ENCODE measurements around the gene TRPC4AP.

DNA sequence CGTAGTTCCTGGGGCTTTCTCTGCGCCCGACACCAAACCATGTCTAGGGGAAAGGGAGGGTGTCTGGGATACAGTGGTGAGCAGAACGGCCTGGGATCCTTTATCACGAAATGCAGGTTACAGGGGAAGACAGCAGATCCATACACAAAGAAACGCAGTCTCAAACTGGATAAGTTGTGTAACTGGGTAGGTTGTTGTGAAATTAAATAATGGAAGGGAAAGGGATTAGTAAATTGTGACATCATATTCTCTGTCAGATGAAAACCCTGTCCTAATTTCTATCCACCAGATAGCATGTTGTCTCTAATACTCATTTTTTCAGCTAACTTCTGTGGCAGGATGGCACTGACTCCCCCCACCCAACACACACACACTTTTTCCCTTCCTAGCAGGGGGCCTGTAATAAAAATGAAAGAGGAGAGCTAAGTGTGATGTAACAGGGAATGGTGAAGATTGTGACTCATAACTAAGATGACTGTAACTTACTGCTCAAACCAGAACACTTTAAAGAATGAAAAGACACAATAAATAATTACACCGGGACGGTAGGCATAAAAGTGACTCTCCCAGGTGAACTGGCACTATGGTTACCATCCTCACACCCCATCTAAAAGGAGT lies 769 bp upstream of the TRPC4AP start:
- TF ChIP-seq CTCF (IDR thresholded peaks at IDR 0.05): no peak
- no peak for TF ChIP-seq POLR2A (IDR thresholded peaks at IDR 0.05)

Data from transverse colon (tissue), 3 donors.